Activated CD4-positive, CD25-positive, alpha-beta regulatory T cell treated with anti-CD3 and anti-CD28 coated beads, Interleukin-2, amount 50 U/mL, for 16 hours (primary cell): Measurements from ENCODE around the gene TLCD2.
A peak's percentile ranks its signal among the peaks of the same experiment; 100 is the strongest.
"Not testable (repeated sequence)": the region's sequence is repeated elsewhere in the genome, so short reads cannot be mapped to it uniquely, and the experiment has no call there.

ENCODE experiments used
- DNase-seq: peaks from one replicate; pipeline ENCODE4 v3.0.0-alpha.2; 2020; ENCODE audit warnings: low read depth, low spot score

TLCD2 gene

DNA sequence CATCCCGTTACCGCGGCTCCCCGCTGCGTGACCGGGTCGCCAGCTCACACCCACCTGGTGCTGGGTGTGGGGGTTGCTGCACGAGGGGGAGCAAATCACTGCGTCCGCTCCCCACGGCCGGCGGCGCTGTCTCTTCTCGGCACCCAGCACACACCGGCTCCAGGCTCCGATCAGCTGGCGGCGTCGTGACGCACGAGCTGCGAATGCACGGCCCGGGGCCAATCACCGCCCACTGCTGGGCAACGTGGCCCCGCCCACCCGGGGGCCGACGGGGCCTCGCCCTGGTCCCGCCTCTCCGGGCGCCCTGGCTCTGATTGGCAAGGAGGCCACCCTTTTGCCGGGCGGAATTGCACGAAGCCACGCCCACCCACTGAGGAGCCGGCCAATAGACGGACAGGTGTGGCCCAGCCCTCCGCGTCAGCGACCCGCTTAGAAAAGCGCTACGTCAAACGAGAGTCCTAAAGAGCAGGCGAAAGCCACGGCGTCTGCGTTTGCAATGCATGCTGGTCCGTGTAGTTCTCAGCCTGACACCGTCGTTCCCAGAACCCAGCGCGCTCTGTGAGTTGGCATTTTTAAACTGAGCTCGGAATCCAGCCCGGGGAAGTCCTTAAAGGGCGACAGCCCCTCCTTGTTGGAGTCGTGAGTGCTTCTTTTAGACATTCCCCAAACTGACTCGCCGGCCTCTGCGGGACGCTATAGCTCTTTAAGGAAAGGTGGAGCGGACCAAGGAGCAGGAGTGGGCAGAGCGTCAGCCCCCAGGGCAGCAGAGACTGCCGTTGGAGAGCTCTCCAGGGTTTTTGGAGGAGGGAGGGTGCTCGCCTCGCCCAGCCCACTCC, 6.1 kb upstream of the TLCD2 start:
- peak; percentile 100 for DNase-seq

DNA sequence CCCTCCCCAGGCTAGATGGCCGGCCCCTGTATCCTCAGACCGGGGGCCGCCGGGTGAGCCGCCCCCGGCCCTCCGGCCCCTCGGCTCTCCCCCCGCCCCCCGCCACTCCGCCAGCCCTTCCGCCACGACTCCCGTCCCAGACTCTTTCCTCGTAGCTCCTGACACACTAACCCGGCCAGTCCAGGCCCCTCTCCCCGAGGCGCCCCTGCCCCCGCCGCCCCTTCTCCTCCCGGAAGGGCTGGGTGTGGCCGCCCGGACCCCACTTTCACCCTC, 5.6 kb upstream of the TLCD2 start:
- no peak for DNase-seq

DNA sequence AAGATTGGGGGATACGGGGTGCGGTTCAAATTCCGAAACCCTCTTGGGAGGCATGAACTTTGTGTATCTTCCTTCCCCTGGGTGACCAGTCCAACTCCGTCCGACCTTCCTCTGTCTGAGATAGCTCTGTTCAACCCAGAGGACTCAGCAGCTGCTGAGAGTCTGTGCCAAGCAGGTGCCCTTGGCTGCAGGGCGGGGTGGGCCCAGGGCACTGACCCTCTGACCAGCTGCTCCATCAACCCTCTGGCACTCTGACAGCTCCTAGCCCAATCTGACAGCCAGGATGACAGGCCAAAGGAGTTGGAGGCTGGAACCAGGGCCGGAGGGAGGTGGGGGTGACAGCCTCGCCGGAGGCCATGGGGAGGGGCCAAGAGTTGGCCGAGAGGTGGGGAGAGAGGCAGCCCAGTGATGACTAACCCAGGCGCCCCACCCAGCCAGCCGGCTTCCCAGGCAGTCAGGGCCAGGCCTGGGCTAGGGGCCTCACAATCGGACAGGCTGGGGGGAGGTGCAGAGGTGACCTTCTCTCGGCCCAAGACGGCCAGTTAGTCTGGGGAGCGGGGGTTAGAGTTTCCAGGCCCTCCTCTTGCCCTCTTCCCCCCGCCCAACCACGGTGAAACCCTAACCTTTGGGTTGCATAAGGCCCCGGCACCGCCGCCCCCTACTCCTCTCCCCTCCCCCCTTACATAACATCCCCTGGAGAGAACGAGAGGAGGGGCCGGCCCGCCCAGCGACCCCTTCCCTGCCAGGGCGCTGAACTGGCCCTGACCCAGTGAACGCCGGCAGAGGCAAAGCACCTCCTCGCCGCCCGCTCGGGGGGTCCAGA, 5.0 kb upstream of the TLCD2 start:
- no peak for DNase-seq

DNA sequence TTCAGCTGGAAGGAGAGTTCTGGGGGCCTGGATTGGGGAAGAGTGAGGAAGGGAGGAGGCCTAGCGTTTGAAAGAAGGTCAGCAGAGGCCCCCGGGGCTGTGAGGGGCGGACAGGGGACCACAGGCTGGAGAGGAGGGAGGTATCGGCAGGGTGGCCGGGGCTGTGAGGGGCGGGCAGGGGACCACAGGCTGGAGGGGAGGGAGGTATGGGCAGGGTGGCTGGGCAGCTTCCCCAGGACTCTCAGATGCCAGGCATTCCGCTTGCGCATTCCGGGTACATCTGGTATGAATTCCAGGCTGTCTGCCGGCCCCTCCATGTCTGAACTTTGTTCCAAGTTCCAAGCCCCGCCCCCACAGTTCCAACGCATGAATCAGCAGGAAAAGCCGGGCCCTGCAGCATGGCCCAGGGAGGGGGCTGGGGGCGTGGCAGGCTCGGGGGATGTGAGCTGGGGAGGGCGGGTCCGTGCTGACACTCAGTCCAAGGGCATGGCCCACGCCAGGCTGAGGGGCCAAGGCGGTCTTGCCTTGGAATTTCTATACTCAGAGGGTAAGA, 4.3 kb upstream of the TLCD2 start:
- no peak for DNase-seq

DNA sequence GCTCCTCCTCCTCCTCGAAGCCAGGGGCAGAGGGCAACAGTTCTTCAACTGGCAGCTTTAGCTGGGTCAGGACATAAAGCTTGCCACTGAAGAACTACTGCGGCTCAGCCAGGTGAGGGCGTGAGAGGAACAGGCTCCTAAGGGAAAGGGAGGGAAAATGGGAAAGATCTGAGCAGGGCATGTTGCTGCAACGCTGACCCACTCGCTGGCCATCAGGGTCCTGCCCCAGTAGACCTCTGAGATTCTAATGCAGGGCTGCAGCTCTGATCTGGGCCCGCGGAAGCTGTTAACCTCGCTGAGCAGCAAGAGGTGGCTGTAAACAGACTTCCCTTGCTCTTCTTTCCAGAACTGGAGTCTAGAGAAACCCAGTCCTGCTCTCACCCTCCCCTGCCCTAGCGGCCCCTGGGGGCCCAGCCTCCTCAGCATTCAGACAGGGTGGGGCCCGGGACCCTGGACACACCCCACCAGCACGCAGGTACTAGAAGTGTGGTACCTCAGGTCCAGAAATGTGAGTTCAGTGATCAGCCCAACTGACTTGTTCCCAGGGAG, 3.8 kb upstream of the TLCD2 start:
- no peak for DNase-seq

DNA sequence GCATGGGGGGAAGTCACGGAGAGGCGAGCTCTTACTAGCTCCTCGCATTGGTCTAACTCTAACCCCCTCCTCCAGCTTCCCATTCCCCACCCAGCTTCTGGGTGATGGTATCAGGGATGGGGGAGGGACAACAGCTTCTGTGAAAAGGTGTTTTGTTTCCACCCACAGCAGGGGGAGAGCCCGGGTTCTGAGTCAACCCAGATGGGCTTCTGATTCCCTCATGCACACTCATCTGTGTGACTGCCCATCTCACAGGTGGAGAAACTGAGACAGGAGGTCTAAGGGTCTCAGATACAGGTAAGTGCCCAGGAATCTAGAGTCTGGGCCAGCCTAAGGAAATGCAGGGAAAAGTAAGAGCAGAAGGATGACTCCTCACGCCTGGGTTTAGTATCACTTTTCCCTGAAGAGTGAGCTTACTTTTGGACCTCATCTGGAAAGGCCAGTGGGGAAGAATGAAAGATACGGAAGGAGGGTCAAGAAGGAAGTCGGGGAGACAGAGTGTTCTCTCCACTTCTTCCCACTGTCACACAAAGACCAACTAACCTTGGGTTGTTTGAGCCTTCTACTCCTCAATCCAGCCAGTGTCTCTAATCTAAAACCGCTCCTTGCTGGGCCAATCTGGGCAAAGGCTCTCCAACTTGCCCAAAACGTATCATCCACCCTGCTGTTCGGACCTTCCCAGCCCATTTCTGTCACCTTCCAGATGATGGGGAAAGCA, 3.1 kb upstream of the TLCD2 start:
- DNase-seq, result no peak

DNA sequence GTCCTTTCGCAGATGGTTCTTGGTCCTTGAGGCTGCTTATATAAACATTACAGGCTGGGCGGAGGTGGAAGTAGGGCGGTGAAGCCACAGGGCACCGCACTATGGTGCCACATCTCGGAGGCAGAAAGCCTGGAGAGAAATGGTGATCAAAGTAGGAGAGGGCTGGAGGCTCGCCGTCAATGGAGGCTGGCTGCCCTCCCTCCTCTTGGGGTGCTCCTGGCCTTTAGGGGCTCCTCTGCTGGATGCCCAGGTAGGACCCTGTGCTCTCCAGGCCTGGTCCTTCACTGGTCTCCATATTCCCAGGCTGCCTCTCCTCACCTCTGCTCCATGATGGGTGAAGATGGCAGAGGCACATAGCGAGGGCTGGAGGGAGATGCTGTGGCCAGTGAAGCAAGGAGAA, 2.1 kb upstream of the TLCD2 start:
- no peak for DNase-seq

DNA sequence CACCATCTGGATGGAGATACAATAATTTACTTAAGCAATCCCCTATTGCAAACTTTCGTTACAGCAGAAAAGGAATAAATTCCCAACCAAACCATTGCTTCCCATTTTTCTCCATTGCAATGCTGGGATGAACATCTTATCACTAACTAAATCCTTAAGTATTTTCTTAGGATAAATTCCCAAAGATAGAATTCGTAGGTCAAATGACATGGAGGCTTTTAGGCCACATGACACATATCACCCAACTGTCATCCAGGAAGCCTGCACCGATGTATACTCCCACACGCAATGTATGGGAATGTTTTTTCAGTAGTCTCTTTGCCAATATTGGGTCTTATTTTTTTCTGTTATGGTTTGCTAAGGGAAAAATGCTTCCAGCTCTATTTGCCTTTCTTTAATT, 1.6 kb upstream of the TLCD2 start:
- DNase-seq, result no peak

DNA sequence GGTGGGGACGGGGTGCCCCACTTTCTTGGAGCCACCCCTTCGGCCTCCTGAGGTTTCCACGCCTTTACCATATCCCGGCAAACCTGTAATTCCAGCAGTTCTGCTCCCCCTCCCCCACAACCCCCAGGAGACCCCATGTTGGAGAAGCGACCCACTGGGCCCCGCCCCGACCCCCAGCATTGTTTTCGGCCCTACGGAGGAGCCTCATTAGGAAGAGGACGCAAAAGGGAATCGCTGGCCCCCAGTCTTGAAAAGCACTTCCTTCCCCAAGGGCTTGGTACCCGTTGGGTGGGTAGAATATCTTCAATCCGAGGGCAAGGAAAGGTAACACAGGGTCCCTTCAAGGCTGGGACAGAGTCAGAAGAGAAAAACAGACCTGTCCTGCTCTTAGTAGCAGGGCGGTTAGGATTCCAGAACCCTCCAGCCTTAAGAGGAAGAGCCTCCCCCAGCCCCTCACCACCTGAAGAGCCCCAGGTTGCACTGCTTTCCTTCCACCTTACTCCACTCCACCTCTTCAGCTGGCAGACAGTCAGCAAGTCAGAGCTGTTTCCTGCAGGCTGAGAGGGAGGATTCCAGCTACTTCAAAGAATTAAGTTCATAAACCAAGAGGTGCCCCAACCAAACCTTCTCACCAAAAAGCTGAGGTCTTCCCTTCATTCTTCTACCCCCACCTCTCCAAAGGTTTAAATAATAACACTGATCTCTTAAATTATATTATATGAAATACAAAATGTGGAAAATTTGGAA, 803 bp upstream of the TLCD2 start:
- DNase-seq, result no peak

DNA sequence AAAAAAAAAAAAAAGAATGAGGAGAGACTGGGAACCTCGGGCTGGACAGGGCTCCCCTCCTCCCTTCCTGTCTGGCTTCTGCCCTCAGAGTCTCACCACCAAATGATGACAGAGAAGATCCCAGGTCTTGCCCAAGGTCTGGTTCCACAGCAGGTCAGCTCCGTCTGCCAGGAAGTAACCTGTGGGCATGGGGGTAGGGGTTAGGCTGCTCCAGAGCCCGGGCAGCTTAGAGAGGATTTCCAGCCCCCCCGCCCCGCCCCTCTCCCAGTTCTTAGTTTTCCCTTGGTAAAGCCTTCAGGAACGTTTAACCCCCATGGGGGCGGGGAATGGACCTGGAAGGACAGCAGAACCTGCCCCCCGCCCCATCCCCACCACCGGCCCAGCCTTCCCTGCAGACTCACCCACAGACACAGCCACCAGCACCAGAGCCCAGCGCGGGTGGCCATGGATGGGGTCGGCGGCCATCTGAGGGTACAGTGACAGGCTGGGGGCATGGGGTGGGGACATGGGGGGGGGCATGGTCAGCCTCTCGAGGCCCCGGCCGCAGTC, 700 bp downstream of the TLCD2 start:
- no peak for DNase-seq

DNA sequence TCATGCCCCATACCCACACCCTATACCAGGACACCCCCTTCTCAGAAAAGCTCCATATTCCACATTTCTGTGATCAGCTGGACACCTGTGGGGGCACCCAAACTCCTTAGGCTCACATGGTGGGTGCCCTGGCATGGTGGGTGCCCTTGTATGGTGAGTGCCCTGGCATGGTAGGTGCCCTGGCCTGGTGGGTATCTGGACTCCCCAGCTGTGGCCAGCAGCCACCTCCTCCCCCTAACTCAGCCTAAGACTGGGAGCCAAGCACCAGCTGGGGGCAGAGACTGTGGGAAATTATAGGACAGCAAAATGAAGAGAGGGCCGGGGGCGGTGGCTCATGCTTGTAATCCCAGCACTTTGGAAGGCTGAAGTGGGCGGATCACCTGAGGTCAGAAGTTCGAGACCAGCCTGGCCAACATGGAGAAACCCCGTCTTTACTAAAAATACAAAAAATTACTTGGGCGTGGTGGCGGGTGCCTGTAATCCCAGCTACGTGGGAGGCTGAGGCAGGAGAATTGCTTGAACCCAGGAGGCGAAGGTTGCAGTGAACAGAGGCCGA, 1.3 kb downstream of the TLCD2 start:
- DNase-seq, result not testable (repeated sequence)

DNA sequence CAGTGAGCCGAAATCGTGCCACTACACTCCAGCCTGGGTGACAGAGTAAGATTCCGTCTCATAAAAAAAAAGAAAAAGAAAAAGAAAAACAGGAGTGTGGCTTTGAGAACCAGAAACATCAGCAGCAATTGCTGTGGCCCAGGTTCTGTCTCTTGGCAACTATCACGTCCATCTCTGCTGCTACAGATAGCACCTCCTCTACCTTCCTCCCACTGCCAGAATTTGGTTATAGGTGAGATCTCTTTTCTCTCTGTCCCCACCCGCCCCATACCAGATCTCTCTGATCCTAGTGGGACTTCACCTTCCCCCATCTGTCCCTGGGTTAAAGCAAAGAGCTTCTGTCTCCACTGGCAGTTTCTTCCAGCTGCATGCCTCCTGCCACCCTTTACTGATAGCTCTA, 3.1 kb downstream of the TLCD2 start:
- no peak for DNase-seq

DNA sequence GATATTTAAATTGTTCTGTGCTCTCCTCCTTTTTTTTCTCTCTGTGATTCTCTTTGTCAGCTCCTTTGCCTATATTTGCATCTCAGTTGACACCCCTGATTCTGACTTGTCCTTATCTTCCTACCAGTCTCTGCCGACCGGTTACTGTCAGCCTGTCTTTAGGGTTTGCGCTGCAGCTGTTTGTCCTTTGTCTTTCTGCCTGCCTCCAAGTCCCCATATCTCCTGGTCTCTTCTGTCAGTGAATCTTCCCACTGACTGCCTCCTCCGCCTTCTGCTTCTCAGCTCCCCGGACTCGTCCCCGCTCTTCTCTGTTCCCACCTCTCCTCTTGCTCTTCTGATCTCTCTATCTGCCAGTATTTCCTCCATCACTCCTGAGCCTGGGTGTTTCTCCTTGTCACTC, 5.2 kb downstream of the TLCD2 start:
- no peak for DNase-seq

DNA sequence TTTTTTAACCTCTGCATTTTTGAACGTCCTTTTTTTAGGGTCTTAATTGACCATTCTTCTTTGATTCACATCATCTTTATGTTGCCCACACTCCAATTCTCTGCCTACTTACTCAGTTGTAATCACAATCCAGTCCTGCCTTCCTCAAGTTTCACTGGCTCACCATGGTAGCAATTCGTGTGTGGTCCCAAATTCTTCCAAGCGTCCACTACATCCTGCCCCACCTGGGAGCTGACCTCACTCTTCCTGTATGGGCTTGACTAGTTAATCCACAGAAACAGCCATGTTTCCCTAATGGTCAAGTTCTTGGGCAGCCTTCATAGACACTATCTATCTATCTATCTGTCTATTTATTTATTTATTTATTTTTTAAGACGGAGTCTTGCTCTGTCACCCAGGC, 7.1 kb downstream of the TLCD2 start:
- no peak for DNase-seq

DNA sequence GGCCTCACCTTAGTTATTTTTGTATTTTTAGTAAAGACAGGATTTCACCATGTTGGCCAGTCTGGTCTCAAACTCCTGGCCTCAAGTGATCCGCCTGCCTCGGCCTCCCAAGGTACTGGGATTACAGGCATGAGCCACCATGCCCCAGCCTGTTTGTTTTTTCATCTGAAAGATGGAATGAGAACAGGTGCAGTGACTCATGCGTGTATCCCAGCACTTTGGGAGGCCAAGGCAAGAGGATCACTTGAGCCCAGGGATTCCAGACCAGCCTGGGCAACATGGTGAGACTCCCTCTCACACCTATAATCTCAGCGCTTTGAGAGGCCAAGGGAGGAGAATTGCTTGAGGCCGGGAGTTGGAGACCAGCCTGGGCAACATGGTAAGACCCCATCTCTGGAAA, 10.3 kb downstream of the TLCD2 start:
- DNase-seq, result not testable (repeated sequence)

DNA sequence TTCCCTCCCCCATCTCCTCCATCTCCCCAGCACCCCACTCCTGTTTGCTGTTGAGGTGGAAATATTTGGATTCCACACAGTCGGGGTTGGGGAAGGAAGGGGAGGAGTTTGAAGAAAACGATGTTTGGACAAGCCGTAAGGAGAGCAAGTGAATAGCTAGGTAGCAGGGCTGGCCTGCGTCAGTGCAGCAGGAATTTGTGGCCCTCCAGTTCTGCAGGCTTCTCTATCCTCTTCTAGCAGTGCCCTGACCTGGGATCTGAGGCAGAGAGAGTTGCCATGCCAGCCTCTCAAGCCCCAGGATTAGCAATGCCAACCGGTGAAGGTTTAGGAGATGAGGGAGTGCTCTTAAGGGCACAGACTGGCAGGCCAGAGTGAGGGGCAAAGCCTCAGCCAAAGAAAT, 12.5 kb downstream of the TLCD2 start:
- DNase-seq, result no peak

DNA sequence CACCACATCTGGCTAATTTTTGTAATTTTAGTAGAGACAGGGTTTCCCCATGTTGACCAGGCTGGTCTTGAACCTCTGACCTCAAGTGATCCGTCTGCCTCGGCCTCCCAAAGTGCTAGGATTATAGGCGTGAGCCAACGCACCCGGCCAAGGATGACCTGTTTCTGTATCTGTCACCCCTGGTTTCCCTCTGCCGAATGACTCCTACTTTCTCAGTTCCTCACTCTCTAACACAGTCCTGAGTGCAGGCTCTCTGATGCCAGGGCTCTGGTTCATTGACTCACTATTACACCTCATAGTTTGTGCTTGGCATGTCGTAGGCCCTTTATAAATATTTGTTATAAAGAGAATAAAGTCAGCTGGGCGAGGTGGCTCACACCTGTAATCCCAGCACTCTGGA, 14.8 kb downstream of the TLCD2 start:
- DNase-seq, result no peak

DNA sequence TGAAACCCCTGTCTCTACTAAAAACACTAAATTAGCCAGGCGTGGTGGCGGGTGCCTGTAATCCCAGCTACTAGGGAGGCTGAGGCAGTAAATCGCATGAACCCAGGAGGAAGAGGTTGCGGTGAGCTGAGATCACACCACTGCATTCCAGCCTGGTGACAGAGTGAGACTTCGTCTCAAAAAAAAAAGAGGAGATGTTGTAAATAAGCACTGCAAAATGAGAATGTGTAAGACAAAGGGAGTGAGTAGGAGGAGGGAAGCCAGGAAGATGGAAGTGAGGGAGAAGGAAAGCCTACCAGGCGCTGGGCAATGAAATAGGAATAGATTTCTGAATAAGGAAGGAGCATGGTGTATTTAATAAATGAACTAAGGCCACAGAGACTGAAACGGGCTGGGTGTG, 16.8 kb downstream of the TLCD2 start:
- no peak for DNase-seq

DNA sequence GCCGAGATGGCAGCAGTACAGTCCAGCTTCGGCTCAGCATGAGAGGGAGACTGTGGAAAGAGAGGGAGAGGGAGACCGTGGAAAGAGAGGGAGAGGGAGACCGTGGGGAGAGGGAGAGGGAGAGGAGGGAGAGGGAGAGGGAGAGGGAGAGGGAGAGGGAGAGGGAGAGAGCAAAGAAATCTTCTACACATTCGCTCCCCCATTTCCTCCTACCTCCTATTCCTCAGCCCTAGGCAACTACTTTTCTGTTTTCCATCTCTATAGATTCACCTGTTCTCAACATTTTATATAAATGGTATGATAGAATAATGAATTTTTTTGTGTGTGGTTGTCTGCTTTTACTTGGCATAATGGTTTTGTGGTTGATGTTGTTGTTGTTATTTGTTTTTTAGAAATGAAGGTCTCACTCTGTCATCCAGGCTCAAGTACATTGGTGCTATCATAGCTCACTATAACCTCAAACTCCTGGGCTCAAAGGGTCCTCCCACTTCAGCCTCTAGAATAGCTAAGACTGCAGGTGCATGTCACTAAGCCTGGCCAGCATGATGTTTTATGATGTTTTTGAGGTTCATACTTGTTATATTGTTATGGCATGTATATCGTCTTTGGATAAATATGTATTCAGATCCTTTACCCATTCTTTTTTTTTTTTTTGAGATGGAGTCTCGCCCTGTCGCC, 19.5 kb downstream of the TLCD2 start:
- DNase-seq, result no peak

DNA sequence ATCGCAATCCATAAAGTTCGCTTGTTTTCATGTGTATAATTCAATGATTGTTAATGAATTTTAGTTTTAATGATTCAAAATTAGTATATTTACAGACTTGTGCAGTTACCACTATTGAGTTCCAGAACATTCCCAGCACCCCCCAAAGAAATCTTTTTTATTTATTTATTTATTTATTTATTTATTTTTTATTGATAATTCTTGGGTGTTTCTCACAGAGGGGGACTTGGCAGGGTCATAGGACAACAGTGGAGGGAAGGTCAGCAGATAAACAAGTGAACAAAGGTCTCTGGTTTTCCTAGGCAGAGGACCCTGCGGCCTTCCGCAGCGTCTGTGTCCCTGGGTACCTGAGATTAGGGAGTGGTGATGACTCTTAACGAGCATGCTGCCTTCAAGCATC, 21.8 kb downstream of the TLCD2 start:
- not testable (repeated sequence) for DNase-seq
